Activated CD4-positive, alpha-beta T cell treated with anti-CD3 and anti-CD28 coated beads for 1 hour (primary cell): Measurements from ENCODE around the gene CIP2A.
"Not testable (repeated sequence)": the region's sequence is repeated elsewhere in the genome, so short reads cannot be mapped to it uniquely, and the experiment has no call there.

Experiments used
- DNase-seq: peaks from one replicate; pipeline ENCODE4 v3.0.0-alpha.2; 2020

The CIP2A gene

DNA sequence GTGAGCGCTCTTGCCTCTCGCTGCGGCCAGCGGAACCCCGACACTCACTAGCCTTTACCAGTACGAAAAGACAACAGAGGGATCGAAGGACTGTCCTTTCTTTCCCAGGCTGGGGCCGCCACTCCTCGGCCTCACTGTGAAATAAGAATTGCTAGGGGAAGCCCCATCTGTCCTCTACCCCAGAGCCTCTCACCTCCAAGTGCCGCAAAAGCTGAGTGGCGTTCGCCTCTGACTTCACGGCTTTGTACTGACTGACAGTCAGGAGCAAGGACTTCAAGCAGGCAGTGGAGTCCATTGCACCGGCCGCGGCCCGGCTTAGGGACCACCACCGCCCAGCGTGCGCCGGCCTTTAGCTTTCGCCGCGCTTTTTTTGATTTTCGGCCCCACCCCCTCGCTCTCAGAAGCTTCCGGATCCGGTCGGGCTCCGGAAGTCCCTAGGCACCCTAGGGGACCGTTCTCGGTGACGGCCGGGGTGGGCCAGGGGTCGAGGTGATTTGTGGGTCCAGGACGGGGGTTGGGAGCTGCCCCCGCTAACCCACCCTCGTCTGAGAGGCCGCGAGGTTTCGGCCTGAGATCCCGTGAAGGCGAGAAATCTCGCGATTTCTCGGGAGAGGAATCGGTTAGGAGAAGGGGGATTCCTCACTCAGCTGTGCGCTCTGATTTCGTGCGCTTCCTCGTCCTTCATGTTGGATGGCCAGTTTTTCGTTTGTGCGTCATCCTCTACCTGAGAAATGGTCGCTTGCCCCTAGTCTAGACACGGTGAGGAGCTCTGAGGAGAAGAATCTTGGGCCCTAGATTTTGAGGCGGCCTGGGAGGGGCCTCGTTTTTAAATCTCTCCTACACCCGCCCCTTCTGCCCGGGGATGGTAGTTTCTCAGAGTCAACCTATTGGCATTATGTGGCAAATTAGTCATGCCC lies at the start of gene CIP2A, which contains the start of gene DZIP3:
CIP2A (minus strand) TSS at position 358 of the 917 bp plus-strand sequence; CDS start at position 295, 63 bp downstream.
DZIP3 (plus strand) TSS at position 642 of the 917 bp plus-strand sequence. CDS start 15,685 bp downstream, outside the sequence.
- peak; percentile 68 for DNase-seq

DNA sequence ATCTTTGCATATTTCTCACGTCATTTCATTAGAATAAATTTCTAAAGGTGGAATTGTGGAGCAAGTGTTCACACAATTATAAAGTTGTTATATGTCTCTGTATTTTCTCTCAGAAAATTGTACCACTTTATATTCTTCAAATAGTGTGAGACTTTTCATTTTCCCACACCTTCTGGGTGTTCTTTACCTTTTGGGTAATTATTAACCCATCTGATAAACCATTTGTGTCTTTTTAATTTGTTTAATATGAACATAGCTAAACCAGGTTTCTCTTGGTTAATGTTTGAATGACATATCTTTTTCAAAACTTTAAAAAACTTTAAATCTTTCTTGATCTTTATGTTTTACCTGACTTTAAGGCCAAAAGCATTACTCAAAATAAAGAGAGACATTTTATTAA lies 40.7 kb upstream of the CIP2A start:
- DNase-seq: no peak

DNA sequence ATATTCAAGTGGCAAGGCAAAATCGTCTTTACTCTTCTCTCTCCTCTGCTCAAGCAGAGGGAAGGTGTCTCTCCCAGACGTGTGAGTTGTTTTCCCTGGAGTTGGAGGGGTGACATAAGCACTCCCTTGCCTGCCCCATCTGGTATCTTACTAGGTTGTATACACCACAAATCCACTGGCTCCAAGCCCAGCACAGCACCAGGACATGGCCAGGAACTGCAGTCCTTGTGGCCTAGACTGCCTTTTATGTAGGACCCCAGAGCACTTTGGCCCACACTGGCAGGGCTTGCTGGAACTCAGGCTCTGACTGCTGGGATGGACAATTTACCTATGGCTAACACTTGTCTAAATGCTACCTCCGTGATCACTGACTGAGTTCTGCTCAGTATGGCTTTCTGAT lies 34.3 kb upstream of the CIP2A start:
- no peak for DNase-seq

DNA sequence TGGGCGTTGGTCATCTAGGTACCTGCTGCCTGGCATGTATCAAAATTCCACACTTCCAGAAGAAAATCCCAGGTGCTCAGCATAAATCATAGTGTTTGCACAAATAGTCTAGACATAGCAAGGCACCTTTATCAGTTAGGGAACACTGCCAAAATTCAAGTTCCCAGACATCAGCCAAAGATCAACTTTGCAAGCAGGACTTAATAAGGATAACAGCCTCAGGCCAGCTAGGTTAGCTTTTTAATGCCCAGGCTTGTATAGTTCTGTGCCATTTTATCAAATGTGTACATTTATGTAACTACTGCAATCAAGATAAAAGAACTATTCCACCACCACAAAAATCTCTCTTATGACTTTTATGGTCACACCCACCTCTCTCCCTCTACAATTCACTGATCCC lies 31.0 kb upstream of the CIP2A start:
- no peak for DNase-seq

DNA sequence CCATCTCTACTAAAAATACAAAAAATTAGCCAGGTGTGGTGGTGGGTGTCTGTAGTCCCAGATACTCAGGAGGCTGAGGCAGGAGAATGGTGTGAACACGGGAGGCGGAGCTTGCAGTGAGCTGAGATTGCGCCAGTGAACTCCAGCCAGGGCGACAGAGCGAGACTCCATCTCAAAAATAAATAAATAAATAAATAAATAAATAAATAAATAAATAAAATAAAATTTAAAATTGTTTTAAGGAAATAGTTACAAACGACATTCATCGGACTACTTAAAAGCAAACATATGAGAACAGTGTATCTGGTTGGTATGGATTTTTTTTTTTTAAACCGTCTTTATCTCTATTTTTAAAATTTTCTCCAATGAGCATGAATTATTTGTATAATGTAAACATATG lies 26.9 kb upstream of the CIP2A start:
- not testable (repeated sequence) for DNase-seq

DNA sequence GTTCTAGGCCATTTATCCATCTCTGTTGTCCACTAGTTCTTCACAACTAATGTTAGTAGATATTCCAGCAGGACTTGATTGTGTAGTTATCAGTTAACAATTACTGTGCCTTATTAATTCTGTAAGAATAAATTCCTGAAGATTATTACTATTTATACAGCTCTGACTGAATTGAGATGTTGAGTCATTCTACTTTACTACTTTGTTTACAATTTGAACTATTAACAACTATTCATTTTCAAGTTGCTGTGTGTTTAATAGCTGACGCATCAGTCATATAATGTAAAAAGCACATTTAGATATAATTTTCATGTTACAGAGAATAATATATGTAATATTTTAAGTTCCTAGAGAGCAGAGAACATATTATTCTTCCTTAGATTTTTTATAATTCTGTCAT lies 21.4 kb upstream of the CIP2A start:
- no peak for DNase-seq

DNA sequence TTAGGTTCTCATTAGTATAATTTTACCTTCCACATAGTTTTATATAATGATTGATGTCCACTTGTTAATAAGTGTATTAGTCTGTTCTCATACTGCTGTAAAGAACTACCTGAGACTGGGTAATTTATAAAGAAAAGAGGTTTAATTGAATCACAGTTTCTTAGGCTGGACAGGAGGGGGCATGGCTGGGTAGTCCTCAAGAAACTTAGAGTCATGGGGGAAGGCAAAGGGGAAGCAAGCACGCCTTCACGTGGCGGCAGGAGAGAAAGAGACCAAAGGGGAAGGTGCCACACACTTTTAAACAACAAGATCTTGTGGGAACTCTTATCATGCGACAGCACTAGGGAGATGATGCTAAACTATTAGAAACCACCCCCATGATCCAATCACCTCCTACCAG lies 19.5 kb upstream of the CIP2A start:
- no peak for DNase-seq

DNA sequence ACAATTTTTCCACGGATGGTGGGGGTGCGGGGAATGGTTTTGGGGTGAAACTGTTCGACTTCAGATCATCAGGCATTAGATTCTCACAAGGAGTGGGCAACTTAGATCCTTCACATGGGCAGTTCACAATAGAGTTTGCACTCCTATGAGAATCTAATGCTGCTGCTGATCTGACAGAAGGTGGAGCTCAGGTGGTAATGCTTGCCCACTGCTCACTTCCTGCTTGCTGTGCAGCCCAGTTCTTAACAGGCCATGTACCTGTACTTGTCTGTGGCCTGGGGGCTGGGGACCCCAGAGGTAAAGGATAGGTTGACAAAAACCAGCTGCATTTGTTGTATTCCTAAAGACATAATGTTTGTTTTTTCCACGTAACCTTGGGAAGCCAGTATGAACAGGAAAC lies 16.3 kb upstream of the CIP2A start:
- DNase-seq: no peak

DNA sequence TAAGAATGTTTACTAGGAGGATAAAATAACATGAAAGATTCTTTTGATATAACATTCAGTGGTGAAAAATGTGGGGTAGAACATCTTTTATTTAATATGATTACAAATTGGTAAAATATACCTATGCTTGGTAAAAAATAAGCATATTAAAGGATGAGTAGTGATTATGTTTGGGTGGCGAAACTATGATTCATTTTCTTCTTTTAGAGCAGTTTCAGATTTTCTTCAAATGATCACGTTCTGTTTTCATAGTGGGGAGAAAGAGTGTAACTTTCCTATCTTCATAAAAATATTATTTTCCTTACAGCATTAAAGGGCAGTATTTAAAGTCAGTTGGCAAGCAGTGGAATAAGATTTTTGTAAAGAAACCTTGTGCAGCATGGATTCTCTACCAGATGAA lies 15.8 kb upstream of the CIP2A start:
- DNase-seq: no peak

DNA sequence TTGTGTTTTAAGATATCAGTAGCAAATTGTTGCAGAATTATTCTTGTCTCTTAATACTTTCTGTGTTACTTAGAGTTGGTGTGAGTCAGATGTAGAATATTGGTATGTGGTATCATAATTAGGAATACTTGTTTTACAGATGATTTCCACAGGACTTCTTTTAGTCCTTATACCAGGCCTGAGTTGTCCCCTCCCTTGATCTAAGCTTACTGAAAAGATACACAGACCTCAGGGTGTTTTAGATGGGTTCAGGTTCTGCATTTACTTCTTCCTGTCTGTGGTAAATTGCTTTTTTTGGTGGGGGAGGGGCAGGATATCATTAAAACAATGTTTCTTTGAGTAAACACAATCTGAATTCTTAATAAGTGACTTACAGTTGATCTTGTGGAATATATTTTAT lies 14.5 kb upstream of the CIP2A start:
- DNase-seq: no peak

DNA sequence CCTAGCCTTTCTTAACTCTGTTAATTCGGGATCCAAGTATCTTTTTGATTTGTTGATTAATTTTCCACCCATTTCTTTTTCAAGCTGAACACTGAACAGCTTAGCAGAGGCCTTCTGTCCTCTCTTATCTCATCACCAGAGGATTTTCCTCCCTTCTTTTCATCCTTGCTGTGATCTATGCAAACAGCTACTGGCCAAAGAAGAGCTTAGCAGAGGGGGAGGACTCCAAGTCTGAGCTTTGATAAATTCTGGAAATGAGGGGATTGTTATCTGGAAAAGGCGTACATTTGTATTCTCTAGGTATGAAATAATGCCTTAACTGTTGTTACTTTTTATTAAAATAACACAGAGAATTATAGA lies 13.7 kb upstream of the CIP2A start:
- DNase-seq: no peak

DNA sequence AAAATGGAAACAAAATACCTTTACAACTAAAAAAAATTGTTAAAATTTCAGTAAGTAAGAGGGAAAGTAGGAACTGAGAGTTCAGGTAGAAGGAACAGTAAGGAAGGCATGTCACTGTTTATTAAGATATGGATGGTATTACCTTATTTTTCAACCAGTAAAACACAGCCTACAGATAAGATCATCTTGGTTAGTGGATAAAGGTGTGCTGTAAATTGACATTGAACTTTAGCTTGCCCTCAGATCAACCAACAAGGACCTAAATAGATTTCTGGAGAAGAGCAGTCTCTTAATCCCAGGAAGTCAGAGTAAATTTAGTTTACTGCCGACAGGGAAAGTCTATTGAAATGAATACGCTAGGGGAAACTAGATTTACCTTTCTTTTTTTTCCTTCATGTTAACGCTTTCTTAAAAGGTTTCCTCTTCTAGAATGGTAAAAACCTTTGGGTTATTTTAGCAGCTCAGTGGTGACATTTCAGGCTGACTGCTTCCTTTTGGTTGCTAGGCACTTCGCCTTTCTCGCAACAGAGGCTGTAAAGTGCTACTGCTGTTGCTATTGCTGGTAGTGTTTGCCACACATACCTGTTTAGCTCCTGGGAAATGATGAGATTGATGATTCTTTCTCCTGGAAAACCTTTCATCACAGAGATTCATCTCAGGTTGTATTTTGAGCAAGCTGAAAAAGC lies 13.2 kb upstream of the CIP2A start:
- DNase-seq: no peak

DNA sequence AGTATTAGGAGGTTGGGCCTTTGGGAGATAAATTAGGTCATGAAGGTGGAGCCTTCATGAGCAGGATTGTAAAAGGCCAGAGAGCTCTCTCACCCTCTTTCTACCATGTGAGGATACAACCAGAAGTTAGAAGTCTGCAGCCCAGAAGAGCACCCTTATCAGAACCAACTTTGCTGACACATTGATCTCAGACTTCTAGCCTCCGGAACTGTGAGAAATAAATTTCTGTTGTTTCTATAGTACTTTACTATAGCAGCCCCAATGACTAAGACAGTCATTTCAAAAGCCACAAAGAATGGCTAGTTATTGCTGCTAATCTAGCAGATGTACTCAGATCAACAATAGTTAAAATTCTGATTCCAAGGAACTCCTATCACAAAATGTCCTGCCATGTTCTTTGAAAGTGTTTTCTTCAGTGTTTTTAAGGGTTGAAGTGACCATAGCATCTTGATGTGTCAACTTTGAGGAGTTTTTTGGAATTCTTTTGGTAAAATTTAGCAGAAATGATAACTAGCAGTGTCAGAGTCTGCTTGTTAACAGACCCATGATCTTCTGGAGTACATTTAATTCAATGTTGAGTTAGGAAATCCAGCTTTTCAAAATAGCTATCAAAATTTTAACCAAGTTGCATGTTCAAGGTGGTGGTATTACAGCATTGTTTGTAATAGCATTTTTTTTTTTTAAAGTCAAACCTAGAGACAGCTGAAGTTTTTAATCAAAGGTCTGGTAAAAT lies 10.6 kb upstream of the CIP2A start:
- DNase-seq: no peak

DNA sequence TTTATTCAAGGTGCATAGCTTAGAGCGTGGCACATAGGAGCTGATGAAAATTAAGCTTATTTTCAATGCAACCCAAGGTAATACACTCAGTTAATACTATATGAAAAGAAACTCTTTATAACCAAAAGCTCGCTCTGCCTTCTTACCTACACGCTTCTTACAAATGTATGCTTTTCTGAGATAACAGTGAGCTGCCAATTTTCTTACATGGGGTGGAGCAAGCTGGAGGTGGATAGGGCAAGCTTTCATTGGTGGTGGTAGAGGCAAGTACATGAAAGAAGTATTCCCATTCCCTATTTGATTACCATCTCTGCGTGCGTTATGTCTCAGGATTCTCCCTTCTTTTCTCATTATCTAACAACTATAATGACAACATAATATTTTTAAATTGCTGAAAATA lies 9.1 kb upstream of the CIP2A start:
- DNase-seq: no peak

DNA sequence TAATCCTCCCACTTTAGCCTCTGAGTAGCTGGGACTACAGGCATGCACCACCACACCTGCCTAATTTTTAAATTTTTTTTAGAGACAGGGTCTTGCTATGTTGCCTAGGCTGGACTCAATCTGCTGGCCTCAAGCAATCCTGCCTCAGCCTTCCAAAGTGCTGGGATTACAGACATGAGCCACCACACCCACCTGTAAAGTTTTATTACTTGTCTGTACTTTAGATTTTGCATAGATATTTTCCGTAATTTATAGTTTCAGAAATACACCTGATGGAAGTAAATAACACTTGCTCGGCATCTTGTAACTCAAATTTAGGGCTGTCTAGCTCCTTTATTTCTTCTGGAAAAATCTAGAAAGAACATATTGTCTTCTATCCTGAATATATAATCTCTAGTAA lies 6.1 kb upstream of the CIP2A start:
- no peak for DNase-seq

DNA sequence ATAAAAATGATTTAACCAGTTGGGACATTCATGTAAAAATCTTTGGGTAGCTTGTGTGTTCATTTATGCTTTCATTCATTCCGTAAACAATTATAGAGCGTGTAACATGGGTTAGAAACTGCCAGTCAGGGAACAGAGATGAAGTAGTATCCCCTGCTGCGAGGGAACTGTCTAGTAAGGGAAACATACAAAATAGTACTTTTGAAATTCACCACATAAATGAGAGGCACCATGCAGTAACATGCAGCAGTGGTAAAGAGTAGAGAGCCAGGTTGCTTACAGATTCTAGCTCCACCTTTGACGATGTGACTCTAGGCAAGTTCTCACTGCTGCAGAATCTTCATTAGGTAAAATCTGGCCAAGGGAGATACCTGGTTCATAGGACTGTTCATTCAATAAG lies 1.2 kb upstream of the CIP2A start:
- DNase-seq: no peak

DNA sequence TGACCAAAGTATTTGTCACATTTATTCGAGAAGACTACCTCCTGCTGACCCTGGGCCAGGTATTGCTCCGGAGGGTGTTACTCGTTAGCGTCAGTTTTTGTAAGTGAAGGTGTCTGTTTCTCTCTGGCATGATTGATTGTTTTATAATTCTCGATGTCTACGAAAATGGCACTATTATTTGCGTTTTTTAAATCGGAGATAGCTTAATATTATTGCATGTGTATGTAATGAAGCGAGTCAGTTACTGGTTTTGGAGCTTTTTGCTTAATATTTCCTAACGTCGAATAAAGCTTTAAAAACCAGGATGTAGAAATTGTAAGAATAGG lies 723 bp upstream of the CIP2A start:
- no peak for DNase-seq

DNA sequence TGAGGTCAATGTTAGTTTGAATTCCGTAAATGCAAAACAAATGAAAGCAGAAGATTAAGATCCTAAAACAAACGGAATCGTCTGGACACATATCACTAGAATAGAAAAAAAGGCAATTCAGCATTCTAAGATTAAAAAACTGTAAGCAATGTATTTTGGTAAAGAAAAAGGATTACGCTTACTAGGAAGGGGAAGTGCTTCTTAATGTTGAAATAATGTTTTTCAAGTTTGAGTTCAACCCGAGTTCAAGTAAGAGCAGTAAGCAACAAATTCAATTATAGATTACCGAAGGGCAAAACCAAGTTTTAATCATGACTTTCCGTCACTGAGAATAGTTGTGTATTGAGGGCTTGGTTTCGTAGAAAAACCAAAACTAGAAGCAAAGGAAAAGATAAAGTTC lies 637 bp downstream of the CIP2A start:
- no peak for DNase-seq

DNA sequence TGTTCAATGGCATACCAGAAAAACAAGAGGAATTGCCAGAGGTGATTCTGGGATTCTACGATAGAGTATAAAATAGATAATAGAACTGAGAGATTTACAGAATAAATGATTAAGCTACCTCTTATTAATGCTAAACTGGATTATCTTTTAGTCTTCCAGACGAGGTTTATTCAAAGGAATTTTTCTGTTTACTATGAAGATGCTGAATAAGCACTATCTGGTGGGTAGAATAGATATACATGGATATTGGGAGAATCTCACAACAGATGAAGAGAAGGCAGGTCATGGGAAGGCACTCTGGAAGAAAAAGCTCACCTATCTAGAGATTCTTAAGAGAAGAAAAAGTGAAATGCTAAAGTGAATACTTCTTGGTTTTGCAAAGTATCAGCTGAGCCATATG lies 11.2 kb downstream of the CIP2A start:
- DNase-seq: no peak

DNA sequence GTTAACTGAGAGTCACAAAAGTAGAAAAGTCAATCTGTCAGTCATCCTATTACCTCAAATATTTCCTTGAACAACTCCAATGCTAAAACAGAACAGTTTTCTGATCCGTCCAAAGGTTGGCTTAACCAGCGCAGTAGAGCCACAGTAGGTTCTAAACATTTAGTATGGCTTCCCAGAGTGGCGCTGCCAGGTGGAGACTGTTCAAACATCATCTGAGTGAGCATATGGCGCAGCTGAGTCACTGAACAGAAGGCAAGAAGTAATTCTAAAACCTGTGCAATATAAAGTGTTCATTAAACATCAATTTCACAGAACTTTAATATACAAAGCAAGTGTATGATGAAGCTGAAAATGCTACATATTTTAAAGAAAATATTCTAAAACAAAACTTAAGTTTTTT lies 19.9 kb downstream of the CIP2A start:
- no peak for DNase-seq

DNA sequence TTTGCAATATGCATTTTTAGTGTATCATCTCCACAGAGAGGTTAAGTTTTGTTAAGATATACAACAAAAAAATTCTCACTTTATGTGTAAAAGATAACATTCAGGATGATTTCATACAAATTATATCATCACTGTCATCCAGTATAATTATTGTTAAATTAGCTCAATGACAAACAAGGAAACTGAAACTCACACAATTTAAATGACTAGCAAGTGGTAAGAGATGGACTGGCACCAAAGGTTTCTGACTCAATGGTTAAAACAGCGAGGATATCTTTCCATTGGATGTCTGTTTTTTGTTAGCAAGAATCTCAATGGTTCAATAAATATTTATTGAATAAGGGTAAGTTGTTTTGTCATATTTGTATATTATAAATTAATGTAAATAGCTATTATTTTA lies 22.6 kb downstream of the CIP2A start:
- DNase-seq: no peak

DNA sequence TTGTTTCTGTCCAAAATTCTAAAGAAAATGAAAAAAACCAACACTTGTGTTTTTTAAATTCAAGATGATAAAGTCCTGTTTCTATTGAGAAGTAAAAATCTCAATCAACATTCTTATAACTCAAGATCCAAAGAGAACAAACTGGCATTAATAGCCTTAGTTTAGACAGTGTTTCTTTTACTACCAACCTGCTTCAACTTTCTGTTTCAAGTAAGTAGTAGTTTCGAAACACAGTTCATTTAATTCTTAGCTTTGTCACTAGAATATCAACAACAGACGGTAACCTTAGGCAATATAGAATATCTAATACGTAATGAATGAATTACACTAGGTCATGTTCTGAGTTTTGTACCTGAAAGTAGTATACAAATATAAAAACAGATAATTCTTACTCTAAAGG lies 23.7 kb downstream of the CIP2A start:
- DNase-seq: no peak

DNA sequence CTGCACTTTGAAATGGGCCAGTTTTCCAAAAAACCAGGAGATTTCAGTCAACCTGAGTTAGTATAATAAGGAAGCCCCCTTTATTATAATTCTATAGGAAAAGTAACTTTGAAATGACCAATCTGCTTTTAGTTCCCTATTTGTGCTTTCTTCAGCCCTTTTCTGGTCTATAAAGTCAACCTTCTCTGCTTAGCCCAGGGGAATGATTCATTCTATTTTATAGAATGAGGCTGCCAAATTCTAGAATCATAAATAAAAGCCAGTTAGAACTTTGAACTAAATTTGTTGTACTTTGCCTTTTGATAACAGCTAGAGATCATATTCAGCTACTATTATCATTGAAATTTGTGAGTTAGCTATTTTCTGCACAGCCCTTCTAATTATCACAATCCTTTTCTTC lies 24.7 kb downstream of the CIP2A start:
- DNase-seq: no peak

DNA sequence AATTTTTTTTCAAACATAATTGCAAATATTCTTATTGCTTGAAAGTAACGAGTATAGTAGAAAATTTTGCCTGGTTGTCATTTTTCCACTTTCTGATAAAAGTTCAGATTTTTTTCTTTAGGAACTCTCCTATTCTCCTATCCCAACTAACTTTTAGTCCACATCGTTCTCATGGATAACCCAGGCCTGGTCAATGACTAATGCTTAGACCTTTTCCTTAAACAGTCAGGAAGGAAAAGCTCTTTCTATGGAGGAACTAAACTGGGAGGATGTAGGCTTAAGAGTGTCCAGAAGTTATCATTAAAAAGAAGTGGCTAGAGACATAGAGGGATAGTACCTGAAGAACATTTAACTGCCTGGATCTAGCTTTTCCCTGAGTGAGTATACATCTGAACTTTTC lies 26.7 kb downstream of the CIP2A start:
- DNase-seq: no peak
